Measurements from ENCODE around the gene FAM111B. TPM values are rescaled to one million over a fixed set of nuclear protein-coding genes. Genes with fewer than 3 reads are reported as not detected.
"Not testable (repeated sequence)": the region's sequence is repeated elsewhere in the genome, so short reads cannot be mapped to it uniquely, and the experiment has no call there.

FAM111B gene
- total RNA-seq, 1 donor from 2014 or later = 1.2 TPM

DNA sequence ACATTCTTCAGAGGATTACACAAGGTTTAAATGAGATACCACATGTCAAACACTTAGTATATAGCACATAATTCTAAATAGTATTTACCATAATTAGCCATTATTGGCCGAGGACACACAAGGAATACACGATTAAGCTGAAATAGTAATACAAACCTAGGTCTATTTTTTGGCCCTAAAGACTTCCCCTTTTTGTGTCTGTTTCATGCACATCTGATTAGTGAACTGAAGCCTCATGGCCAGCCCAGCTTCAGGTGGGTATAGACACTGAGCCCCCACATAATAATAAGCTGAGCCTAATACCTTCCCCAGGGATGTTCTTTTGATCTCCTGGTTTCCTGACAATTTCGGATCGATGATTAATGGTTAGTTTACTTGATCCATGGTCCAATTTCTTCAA, 18.9 kb upstream of the FAM111B start:
- TF ChIP-seq POLR2A (IDR thresholded peaks at IDR 0.05) = no peak
- no peak for TF ChIP-seq POLR2AphosphoS5 (IDR thresholded peaks at IDR 0.05; ENCODE audit: insufficient read depth in 1 of 2, low read depth in 1 of 2)
- TF ChIP-seq, protein P1, sequence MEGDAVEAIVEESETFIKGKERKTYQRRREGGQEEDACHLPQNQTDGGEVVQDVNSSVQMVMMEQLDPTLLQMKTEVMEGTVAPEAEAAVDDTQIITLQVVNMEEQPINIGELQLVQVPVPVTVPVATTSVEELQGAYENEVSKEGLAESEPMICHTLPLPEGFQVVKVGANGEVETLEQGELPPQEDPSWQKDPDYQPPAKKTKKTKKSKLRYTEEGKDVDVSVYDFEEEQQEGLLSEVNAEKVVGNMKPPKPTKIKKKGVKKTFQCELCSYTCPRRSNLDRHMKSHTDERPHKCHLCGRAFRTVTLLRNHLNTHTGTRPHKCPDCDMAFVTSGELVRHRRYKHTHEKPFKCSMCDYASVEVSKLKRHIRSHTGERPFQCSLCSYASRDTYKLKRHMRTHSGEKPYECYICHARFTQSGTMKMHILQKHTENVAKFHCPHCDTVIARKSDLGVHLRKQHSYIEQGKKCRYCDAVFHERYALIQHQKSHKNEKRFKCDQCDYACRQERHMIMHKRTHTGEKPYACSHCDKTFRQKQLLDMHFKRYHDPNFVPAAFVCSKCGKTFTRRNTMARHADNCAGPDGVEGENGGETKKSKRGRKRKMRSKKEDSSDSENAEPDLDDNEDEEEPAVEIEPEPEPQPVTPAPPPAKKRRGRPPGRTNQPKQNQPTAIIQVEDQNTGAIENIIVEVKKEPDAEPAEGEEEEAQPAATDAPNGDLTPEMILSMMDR (IDR thresholded peaks at IDR 0.05) = no peak
- Histone ChIP-seq H3K36me3 (no peaks in the 10 kb centered on the region), H3K4me1 (no peaks in the 10 kb centered on the region), H3K4me3 (no peak overlapping the region), H3K27ac (no peak overlapping the region), H3K9me3 (no peaks in the 10 kb centered on the region), H3K27me3 (no peaks in the 10 kb centered on the region)
- DNase-seq (ENCODE audit: extremely low spot score in 2 of 2) = no peak
- intact Hi-C loops (cut with DNase I) = no loop called here

DNA sequence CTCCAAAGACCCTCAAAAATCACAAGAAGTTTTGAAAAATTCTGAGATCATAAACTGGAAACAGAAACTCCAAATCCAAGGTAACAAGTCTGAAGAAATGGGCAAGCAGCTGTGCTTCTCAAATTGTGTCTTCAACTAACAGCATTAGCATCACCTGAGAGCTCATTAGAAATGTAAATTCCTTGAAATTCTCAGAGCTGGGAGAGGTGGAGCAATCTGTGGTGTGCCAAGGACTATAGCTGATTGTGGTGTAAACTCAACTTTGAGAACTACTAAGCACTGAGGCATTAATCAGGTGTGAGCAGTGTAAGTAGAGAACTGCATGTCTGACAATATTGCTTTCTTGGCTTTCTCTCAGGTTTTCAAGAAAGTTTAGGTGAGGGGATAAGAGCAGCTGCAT, 13.5 kb upstream of the FAM111B start:
- H3K27me3 ChIP-seq; H3K36me3 ChIP-seq; intact Hi-C loops (cut with DNase I); H3K9me3 ChIP-seq; H3K4me1 ChIP-seq; H3K4me3 ChIP-seq; DNase-seq (ENCODE audit: extremely low spot score in 2 of 2); H3K27ac ChIP-seq: not testable (repeated sequence)

DNA sequence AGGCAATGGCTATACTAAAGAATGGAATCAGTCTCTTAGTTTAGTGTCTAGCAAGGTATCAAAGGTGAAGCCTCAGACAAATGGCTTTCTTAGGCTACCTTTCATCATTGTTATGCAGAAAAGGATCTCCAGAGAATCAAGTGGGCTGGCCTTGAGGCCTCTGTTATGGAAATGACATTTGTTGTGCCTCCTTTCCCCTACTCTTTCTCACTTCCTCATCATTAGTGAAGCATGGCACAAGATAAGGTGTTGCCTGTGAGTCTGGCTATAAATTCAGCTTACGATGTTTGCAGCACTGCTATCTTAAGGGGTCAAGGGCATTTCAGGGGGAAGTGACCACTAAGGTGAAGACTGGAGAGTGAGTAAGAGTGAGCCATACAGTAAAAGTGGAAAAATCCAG, 11.8 kb upstream of the FAM111B start:
- H3K9me3 ChIP-seq; H3K36me3 ChIP-seq; H3K4me3 ChIP-seq; H3K27ac ChIP-seq; H3K4me1 ChIP-seq; DNase-seq (ENCODE audit: extremely low spot score in 2 of 2); intact Hi-C loops (cut with DNase I); H3K27me3 ChIP-seq: not testable (repeated sequence)

DNA sequence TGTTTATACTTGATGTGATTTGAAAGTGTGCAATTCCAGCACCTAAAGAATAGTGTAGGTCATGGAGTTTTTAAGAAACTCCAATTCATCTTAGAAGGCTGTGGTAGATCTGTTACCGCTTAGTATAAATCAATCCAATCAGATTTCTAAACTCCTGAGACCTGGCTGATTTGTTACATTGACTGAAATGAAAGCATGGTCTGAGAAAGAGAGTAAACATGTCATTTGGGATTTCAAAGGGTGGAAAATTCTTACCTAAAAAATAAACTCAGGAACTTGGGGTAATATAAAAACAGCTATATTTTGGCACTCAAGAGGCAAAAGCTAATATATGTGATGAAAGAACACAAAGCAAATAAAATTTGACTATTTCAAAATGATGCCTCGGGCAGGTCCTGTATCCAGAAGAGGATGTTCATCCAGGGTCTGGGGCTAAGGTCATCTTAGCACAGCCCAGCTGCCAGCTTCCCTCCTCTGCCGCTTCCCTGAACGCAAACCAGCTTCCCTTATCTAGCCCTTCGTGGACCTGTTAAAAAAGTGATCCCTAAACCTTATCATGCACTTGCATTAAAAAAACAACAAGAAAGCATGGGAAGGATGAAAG, 11.0 kb upstream of the FAM111B start:
- not testable (repeated sequence) for H3K9me3 ChIP-seq; H3K27me3 ChIP-seq; H3K4me1 ChIP-seq; H3K27ac ChIP-seq; H3K4me3 ChIP-seq; H3K36me3 ChIP-seq; DNase-seq (ENCODE audit: extremely low spot score in 2 of 2)
- intact Hi-C loops (cut with DNase I) = loop anchor here (2.0 kb wide), 1 partner anchor 63 kb away; no protein-coding TSS in a partner anchor

DNA sequence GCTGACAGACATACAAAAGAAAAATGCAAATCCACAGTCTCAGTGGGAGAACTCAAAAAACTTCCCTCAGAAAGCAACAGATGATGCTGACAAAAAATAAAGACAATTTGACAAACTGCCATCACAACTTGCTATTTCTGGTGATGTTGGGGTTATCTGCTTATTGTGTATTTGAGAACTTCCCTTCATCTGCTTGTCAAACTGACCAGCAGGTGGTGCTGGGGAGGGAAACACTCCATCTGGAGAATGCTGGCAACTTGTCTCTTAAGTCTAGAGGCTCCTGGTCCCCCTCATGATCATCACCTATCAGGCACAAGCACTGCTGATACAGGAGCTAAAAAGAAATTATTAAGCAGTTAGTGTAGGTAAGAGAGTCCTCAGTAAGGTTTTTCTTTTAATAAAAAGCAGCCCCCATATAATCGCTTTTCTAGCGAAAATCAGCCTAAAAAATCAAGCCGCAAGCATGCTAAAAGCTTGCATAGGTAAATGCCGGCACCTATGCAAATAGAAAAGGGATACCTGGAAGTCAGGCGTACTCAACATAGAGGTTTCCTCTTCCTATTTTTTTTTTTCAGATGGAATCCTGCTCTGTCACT, 9.8 kb upstream of the FAM111B start:
- Histone ChIP-seq H3K36me3 (no peaks in the 10 kb centered on the region), H3K4me3 (no peak overlapping the region), H3K9me3 (no peaks in the 10 kb centered on the region), H3K27ac (no peak overlapping the region), H3K4me1 (no peaks in the 10 kb centered on the region), H3K27me3 (no peaks in the 10 kb centered on the region)
- intact Hi-C loops (cut with DNase I) = loop anchor here (2.0 kb wide), 1 partner anchor 62 kb away; no protein-coding TSS in a partner anchor
- no peak for TF ChIP-seq POLR2A (IDR thresholded peaks at IDR 0.05)
- no peak for TF ChIP-seq POLR2AphosphoS5 (IDR thresholded peaks at IDR 0.05; ENCODE audit: insufficient read depth in 1 of 2, low read depth in 1 of 2)
- TF ChIP-seq, protein P1 (IDR thresholded peaks at IDR 0.05) = peak in 2 of 3 experiments; percentile 24 to 46
- no peak for DNase-seq (ENCODE audit: extremely low spot score in 2 of 2)

DNA sequence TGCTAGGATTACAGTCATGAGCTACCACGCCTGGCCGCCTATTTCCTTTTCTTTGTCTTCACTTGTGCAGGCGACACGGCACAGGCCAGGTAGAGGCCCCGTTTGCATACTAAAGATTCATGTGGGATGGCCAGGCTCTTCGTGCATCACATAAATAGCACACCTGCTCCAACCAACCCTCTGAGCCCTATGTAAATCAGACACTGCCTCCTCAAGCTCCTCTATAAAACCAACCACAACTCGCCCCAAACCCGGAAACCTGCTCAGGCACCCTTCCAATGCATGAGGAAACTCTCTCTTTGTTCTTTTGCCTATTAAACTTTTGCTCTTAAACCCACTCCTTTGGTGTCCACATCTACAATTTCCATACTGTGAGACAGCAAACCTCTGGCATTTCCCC, 9.1 kb upstream of the FAM111B start:
- H3K36me3 ChIP-seq; H3K4me1 ChIP-seq; H3K27ac ChIP-seq; H3K27me3 ChIP-seq; H3K4me3 ChIP-seq; DNase-seq (ENCODE audit: extremely low spot score in 2 of 2); H3K9me3 ChIP-seq: not testable (repeated sequence)
- intact Hi-C loops (cut with DNase I) = loop anchor here (2.0 kb wide), 1 partner anchor 61 kb away; no protein-coding TSS in a partner anchor

DNA sequence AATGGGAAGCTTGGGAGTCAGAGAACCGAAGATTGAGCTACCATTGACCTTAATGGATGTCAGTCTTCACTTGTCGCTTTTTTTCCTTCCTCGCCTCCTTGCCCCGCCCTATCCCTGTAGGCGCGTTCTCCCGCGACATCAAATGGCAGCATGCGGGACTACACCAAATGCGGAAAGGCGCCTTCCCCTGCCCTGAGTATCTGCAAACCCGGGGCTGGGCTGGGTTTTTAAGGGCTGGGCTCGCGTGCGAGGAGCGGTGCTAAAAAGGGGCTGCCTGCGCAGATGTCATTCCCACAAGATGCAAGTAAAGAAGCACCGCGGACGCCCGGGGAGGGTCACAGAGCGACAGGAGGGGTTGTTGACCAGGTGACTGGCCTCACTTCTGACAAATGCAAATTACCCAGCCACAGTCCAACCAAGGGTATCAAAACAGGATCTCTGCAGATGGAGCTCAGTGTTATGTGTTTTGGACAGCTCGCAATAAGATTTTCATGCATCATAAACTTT, 4.7 kb upstream of the FAM111B start:
- Histone ChIP-seq H3K4me3 (peak overlapping the region; percentile 15 to 35), H3K9me3 (no peaks in the 10 kb centered on the region), H3K27me3 (no peaks in the 10 kb centered on the region), H3K36me3 (no peaks in the 10 kb centered on the region), H3K4me1 (peaks cover 10% of the 10 kb centered on the region), H3K27ac (no peak overlapping the region)
- TF ChIP-seq, protein P1 (IDR thresholded peaks at IDR 0.05) = no peak
- no peak for TF ChIP-seq POLR2A (IDR thresholded peaks at IDR 0.05)
- TF ChIP-seq POLR2AphosphoS5 (IDR thresholded peaks at IDR 0.05; ENCODE audit: insufficient read depth in 1 of 2, low read depth in 1 of 2) = no peak
- DNase-seq (ENCODE audit: extremely low spot score in 2 of 2) = no peak
- intact Hi-C loops (cut with DNase I) = no loop called here

DNA sequence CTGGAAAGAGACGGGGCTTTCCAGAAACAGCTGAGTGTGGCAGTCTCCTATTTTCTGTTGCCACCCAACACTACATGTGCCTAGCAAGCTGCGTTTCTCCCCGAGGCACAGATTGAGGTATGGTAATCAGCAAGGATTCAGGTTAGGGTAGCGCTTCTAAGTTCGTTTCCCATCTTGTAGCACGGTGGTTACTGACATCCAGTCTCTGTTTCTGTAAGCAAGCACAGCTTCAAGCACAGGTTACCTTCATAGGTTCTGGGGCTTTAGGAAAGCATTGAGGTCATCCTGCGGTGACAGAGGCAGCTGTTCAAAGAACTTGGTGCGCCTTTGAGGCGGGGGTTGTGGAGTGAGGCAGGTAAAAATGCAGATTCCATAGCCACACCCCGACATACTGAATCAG, 684 bp downstream of the FAM111B start:
- DNase-seq (ENCODE audit: extremely low spot score in 2 of 2); H3K27ac ChIP-seq; intact Hi-C loops (cut with DNase I); H3K4me3 ChIP-seq; H3K9me3 ChIP-seq; H3K36me3 ChIP-seq; H3K27me3 ChIP-seq: not testable (repeated sequence)
- H3K4me1 ChIP-seq = peaks cover 14% of the 10 kb centered on the region
